Cerebellar nuclear complex (tissue), 1 donor: ENCODE measurements around the gene SLC13A4.
"Not testable (repeated sequence)": the region's sequence is repeated elsewhere in the genome, so short reads cannot be mapped to it uniquely, and the experiment has no call there.

ENCODE experiments used
- DNase-seq, 2 experiments: peaks; one replicate each; lab custom pipeline; 2025; lab: John Stamatoyannopoulos, UW

The SLC13A4 gene

GRCh38 chr7:135697276-135698049 lies 30.5 kb downstream of the SLC13A4 start:
- DNase-seq = no peak

DNA sequence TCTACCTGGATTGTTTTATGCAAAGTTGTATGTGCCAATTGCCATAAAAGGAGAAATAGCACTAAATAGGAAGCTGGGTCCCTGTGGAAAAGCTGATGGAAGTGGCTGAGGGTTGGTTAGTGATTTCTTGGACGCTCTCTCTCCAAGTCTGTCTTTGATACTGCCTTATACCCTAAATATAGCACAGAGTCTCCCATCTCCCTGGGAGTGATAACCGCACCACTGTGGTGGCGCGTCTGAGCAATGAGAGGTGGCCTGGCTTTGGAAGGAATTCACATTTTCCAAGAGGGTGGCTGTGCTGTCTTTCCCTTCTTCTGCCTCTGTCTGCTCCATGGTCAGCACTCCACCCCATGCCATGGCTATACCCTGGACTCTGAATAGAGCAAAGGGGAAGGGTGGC lies 34.4 kb downstream of the SLC13A4 start:
- DNase-seq = no peak

DNA sequence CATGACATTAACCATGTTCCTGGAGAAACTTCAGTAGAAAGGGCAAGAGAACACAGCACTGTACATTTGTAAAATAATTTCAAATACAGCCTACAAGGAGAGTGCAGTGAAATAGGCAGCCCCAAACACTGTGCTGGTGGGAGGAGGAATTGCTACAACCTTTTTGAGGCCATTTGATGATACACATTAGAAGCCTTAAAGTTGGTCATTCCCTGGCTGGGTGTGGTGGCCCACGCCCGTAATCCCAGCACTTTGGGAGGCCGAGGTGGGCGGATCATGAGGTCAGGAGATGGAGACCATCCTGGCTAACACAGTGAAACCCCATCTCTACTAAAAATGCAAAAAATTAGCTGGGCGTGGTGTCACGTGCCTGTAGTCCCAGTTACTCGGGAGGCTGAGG lies 35.4 kb downstream of the SLC13A4 start:
- DNase-seq = not testable (repeated sequence)

GRCh38 chr7:135692055-135692454 lies 35.9 kb downstream of the SLC13A4 start:
- no peak for DNase-seq

- DNase-seq = no peak
These were observed 37.4 kb downstream of the SLC13A4 start for GRCh38 chr7:135690566-135690965.

DNA sequence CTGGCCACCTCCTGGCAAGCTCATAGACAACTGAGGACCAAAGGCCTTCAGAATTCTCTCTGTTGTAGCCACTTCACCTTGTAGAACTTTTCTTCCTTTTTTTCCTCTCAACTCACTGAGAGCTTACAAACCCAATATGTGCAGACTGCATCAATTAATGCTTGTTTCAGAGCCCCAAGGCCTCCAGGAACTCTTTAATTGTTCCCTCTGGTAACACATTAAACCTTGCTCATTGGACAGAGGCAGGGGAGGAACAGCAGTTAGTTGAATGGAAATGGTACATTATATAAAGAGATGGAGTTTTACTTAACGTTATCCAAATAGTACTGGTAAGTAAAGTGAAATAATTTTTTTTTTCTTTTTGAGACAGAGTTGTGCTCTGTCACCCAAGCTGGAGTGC lies 40.5 kb downstream of the SLC13A4 start:
- no peak for DNase-seq

GRCh38 chr7:135685306-135686084 lies 42.5 kb downstream of the SLC13A4 start:
- DNase-seq = no peak

DNA sequence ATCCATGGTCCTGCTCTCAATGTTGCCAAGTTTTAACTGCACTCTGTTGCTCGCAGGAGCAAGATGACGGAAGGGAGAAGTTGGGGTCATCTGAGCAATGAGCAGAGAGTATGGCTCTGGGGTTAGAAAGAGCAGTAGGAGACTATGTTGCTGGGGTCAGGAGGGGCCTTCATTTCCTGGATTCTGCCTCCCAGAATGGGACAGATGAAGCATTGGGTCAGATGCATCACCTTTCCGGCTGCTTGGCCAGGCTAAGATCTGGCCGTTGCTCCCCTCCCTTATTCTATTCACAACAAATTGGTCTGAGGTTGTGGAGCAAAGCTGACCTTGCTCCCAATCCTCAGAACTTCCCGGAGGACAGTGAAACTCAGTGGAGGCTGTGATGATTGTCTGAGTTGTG lies 43.3 kb downstream of the SLC13A4 start:
- no peak for DNase-seq

GRCh38 chr7:135684136-135684535 lies 43.9 kb downstream of the SLC13A4 start:
- DNase-seq = no peak

DNA sequence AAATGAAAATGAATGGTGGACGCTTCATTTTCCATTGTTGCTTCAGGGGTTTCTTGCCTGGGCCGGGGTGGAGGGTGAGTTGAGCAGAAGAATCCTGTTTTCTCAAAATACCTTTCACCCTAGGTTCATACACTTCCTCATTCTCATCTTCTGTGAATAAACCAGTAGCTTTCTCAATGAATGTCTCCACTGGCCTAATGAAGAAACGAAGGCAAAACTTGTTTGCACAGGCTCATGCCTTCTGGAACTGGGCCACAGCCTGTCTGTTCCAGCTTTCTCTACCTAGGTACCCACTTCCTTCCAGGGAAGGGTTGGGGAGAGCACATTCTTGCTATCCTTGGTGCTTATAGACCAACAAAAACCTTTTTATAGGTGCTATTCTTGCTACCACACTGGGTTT lies 44.4 kb downstream of the SLC13A4 start:
- DNase-seq = no peak

DNA sequence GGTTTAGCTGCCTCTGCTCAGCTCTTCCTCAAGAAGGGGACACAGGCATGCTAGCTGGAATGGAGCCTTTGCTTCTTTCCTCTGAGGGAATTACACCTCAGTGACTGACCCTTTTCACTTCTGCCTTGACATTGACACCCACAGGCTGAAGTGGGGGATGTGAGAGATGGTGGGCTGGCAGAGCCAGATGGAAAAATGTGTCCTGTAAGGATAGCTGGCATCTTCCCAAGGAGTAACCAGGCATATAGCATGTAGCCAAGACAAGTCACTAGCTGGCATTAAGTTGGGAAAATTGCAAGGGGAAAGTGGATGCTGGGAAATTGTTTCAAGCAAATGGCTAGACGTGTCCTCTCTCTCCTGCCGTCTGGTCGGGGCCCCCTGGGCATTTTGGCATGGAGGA lies 45.8 kb downstream of the SLC13A4 start:
- DNase-seq = no peak

GRCh38 chr7:135681762-135682161 lies 46.2 kb downstream of the SLC13A4 start:
- DNase-seq = no peak

GRCh38 chr7:135678612-135679575 lies 49.1 kb downstream of the SLC13A4 start:
- no peak for DNase-seq

DNA sequence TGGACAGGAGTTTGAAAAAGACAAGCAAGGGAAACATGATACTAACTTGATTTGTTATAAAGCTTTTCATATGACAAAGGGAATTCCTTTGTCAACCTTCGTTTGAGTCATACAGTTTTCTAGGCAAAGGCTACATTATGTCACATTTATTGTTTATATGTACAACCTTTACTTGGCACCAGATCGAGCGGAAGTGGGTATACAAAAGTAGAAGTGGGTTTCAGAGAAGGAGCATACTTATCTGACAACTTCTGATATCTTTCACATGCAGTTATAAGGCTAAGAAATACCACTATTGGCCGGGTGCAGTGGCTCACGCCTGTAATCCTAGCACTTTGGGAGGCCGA lies 54.7 kb downstream of the SLC13A4 start:
- no peak for DNase-seq

- no peak for DNase-seq
These were observed 55.2 kb downstream of the SLC13A4 start for GRCh38 chr7:135672560-135673359.

GRCh38 chr7:135670179-135670578 lies 57.8 kb downstream of the SLC13A4 start:
- DNase-seq = no peak

- no peak for DNase-seq
These were observed 58.2 kb downstream of the SLC13A4 start for GRCh38 chr7:135669774-135670173.

GRCh38 chr7:135668852-135669395 lies 59.1 kb downstream of the SLC13A4 start:
- not testable (repeated sequence) for DNase-seq

DNA sequence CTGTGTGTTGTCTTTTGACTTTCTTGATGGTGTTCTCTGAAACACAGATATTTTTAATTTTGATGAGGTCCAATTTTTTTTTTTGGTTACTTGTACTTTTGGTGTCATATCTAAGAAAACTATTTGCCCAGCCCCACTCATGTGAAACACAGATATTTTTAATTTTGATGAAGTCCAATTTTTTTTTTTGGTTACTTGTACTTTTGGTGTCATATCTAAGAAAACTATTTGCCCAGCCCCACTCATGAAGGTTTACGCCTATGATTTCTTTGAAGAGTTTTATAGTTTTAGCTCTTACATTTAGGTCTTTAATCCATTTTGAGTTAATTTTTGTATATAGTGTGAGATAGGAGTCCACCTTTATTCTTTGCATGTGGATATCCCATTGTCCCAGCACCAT lies 60.4 kb downstream of the SLC13A4 start:
- DNase-seq = not testable (repeated sequence)

GRCh38 chr7:135666846-135667245 lies 61.1 kb downstream of the SLC13A4 start:
- no peak for DNase-seq

DNA sequence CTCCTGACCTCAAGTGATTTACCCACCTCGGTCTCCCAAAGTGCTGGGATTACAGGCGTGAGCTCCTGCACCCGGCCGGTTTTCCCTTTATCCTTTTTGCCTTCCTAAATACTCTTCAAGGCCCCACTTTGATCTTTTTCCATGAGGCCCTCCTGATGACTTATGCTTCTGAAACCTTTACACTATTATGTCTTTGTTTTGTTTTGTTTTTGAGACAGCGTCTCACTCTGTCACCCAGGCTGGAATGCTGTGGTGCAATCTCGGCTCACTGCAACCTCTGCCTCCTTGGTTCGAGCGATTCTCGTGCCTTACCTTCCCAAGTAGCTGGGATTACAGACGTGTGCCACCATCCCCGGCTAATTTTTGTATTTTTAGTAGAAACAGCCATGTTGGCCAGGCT lies 61.8 kb downstream of the SLC13A4 start:
- DNase-seq = no peak
